HepG2 (cell line): ENCODE results near the gene PIK3IP1. TPM values are rescaled to one million over a fixed set of nuclear protein-coding genes. Genes with fewer than 3 reads are reported as not detected.

Source experiments
- EED ChIP-seq: sonication (generic); formaldehyde crosslinking; IDR thresholded peaks from 2 replicates; pipeline ENCODE4 v1.5.0; 2020; ENCODE audit warnings: mild to moderate bottlenecking, missing genetic modification reagents
- ELF1 ChIP-seq: sonication (generic); formaldehyde crosslinking; IDR thresholded peaks from 2 replicates; pipeline ENCODE4 v1.4.0; 2020; ENCODE audit warnings: missing genetic modification reagents
- FIP1L1 ChIP-seq: fragments of 200-400 bp; formaldehyde crosslinking; IDR thresholded peaks from 2 replicates; pipeline ENCODE4 v1.6.1; 2018; ENCODE audit warnings: low read depth, mild to moderate bottlenecking, low read length, moderate library complexity, borderline replicate concordance; ENCODE audit not compliant: insufficient read depth
- HOXD1 ChIP-seq: sonication (generic); formaldehyde crosslinking; IDR thresholded peaks from 2 replicates; pipeline ENCODE4 v1.5.0; 2020; ENCODE audit warnings: missing genetic modification reagents
- MBNL3 ChIP-seq: fragments of 250-450 bp; sonication (Bioruptor Pico); conservative IDR thresholded peaks from 2 replicates; pipeline ENCODE4 v1.8.0; 2022; ENCODE audit warnings: mild to moderate bottlenecking, inconsistent platforms
- PHB2 ChIP-seq: fragments of 450-650 bp; IDR thresholded peaks from 2 replicates; pipeline ENCODE4 v1.6.1; 2018; ENCODE audit not compliant: partially characterized antibody
- SATB2 ChIP-seq: sonication (generic); formaldehyde crosslinking; IDR thresholded peaks from 2 replicates; pipeline ENCODE4 v1.5.0; 2020; ENCODE audit warnings: missing genetic modification reagents
- ZBTB42 ChIP-seq: sonication (generic); formaldehyde crosslinking; IDR thresholded peaks from 2 replicates; pipeline ENCODE4 v1.5.0; 2020; ENCODE audit warnings: mild to moderate bottlenecking, missing genetic modification reagents
- ZBTB43 ChIP-seq: sonication (generic); formaldehyde crosslinking; conservative IDR thresholded peaks from 2 replicates; pipeline ENCODE4 v1.4.0; 2020; ENCODE audit warnings: missing genetic modification reagents
- ZFX ChIP-seq: sonication (generic); formaldehyde crosslinking; IDR thresholded peaks from 2 replicates; pipeline ENCODE4 v1.4.0; 2020; ENCODE audit warnings: mild to moderate bottlenecking, low read depth, missing genetic modification reagents, moderate library complexity
- ZFYVE20 ChIP-seq: sonication (generic); formaldehyde crosslinking; IDR thresholded peaks from 2 replicates; pipeline ENCODE4 v1.8.0; 2023; ENCODE audit warnings: low read depth, mild to moderate bottlenecking, moderate library complexity, missing genetic modification reagents, borderline replicate concordance
- ZNF510 ChIP-seq: sonication (generic); formaldehyde crosslinking; IDR thresholded peaks from 2 replicates; pipeline ENCODE4 v1.4.0; 2020; ENCODE audit warnings: low read depth, mild to moderate bottlenecking, missing genetic modification reagents
- ZNF615 ChIP-seq: sonication (generic); formaldehyde crosslinking; IDR thresholded peaks from 2 replicates; pipeline ENCODE4 v1.5.0; 2020; ENCODE audit warnings: mild to moderate bottlenecking, missing genetic modification reagents, borderline replicate concordance
- ZNF646 ChIP-seq: sonication (generic); formaldehyde crosslinking; IDR thresholded peaks from 2 replicates; pipeline ENCODE4 v1.9.0; 2021; ENCODE audit warnings: mild to moderate bottlenecking, missing genetic modification reagents
- ZNF687 ChIP-seq: sonication (generic); formaldehyde crosslinking; IDR thresholded peaks from 2 replicates; pipeline ENCODE4 v1.5.1; 2020; ENCODE audit warnings: mild to moderate bottlenecking, missing genetic modification reagents, moderate library complexity
- ZNF740 ChIP-seq: sonication (generic); formaldehyde crosslinking; IDR thresholded peaks from 2 replicates; pipeline ENCODE4 v1.4.0; 2020; ENCODE audit warnings: missing genetic modification reagents
- ZNF788 ChIP-seq: sonication (generic); formaldehyde crosslinking; IDR thresholded peaks from 2 replicates; pipeline ENCODE4 v1.5.0; 2020; ENCODE audit warnings: mild to moderate bottlenecking, missing genetic modification reagents, borderline replicate concordance
- polyA plus RNA-seq, 8 experiments: library from polyadenylated mRNA; depleted of rRNA in 3 of 8; stranded (reverse) in 7 of 8; unstranded in 1 of 8; fragments of >200 nt; fragmentation: Illumina TruSeq in 4 of 8; extraction: Trizol in 4 of 8; gene quantifications; 2 replicates each; pipeline versions ENCODE4 v1.2.1 to v1.2.3, GENCODE V29; 2011 to 2016; ENCODE audit warnings: low read depth in 4 of 8, missing spikeins in 1 of 8, mixed read lengths in 1 of 8; ENCODE audit not compliant: insufficient read depth in 1 of 8
- total RNA-seq, 5 experiments: library from RNA; depleted of rRNA; stranded (reverse); fragments of >200 nt; fragmentation: Illumina TruSeq; extraction: Trizol; gene quantifications; 2 replicates each; pipeline ENCODE4 v1.2.3, GENCODE V29; 2016; ENCODE audit warnings: low read depth in 1 of 5

The PIK3IP1 gene
- total and polyA plus RNA-seq, 2 of the 13 experiments (the other 11 are each of a cell fraction or from before 2014, with no cell fraction given), result 1.3 to 2.5 TPM

- TF ChIP-seq ZNF687 (CRISPR knock-in tag) (no peak), FIP1L1 (no peak), ZNF740 (no peak), ZNF788 (CRISPR knock-in tag) (no peak; the same call in 1 of the 2 replicates), ZBTB42 (CRISPR knock-in tag) (no peak), SATB2 (CRISPR knock-in tag) (no peak), PHB2 (no peak), ZNF615 (CRISPR knock-in tag) (no peak), MBNL3 (CRISPR knock-in tag) (no peak), HOXD1 (no peak), EED (CRISPR knock-in tag) (no peak), ELF1 (CRISPR knock-in tag) (no peak), ZFYVE20 (CRISPR knock-in tag) (no peak), ZNF510 (CRISPR knock-in tag) (no peak), ZBTB43 (CRISPR knock-in tag) (no peak), ZFX (CRISPR knock-in tag) (peak; percentile 26; the same call in 1 of the 2 replicates), ZNF646 (CRISPR knock-in tag) (no peak)
Measured at GRCh38 chr22:31250740-31251600, 41.3 kb downstream of the PIK3IP1 start (continued).
